Mesodermal cell (in vitro differentiated cells): Measurements from ENCODE around the gene GSTM2.
"Not testable (repeated sequence)": the region's sequence is repeated elsewhere in the genome, so short reads cannot be mapped to it uniquely, and the experiment has no call there.

ENCODE experiments used
- H3K27ac ChIP-seq: 2 replicates; pipeline ENCODE4 v1.7.0; 2013; ENCODE audit warnings: mild to moderate bottlenecking, low read depth, low read length, moderate library complexity; ENCODE audit not compliant: severe bottlenecking
- H3K36me3 ChIP-seq: 2 replicates; pipeline ENCODE4 v1.7.1; 2013; ENCODE audit warnings: mild to moderate bottlenecking, low read length, moderate library complexity; ENCODE audit not compliant: control insufficient read depth, insufficient read depth
- H3K4me1 ChIP-seq: one replicate; pipeline ENCODE4 v1.7.1; 2013; ENCODE audit warnings: mild to moderate bottlenecking, low read length; ENCODE audit not compliant: insufficient read depth, control insufficient read depth, poor library complexity, severe bottlenecking
- H3K4me3 ChIP-seq: 2 replicates; pipeline ENCODE4 v1.7.0; 2013; ENCODE audit warnings: low read length, control low read depth, mild to moderate bottlenecking; ENCODE audit not compliant: insufficient read depth, poor library complexity, severe bottlenecking; ENCODE audit errors: extremely low read depth
- H3K9me3 ChIP-seq: 2 replicates; pipeline ENCODE4 v1.7.1; 2013; ENCODE audit warnings: mild to moderate bottlenecking, low read length, moderate library complexity; ENCODE audit not compliant: control insufficient read depth
- WGBS, 2 experiments: methylation state at CpG; one replicate each; pipeline ENCODE4 v1.1.5; 2013; ENCODE audit warnings: missing lambda C conversion rate in 2 of 2; ENCODE audit not compliant: insufficient coverage in 2 of 2; 5-methylcytosine and 5-hydroxymethylcytosine counted together

The GSTM2 gene

DNA sequence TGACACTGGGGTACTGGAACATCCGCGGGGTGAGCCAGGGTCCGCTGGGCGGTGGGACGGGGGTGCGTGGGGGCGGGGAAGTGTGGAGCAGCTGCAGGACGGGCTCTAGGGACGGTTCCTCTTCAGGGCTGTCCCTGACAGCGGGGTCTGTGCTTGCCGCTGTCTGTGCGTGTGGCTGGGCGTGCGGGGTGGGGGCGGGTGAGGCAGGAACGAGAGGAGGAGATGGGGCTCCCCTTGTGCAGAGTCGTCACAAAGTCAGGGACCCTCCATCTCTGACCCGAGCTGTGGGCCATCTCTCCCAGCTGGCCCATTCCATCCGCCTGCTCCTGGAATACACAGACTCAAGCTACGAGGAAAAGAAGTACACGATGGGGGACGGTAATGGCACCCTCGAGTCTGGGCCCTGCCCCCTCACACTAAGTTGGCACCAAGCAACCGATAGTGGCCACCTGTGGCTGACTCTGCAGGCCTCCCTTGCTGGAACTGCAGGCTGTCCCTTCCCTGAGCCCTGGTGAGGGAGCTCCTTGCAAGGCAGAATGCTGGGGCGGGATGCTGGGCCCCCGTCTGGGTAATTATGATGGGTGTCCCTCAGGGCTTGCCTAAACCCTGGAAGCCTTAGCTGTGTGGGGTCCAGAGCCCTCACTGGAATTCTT is 392 bp downstream of the GSTM2 start:
- H3K9me3 ChIP-seq: no peaks in the 10 kb centered on the region

DNA sequence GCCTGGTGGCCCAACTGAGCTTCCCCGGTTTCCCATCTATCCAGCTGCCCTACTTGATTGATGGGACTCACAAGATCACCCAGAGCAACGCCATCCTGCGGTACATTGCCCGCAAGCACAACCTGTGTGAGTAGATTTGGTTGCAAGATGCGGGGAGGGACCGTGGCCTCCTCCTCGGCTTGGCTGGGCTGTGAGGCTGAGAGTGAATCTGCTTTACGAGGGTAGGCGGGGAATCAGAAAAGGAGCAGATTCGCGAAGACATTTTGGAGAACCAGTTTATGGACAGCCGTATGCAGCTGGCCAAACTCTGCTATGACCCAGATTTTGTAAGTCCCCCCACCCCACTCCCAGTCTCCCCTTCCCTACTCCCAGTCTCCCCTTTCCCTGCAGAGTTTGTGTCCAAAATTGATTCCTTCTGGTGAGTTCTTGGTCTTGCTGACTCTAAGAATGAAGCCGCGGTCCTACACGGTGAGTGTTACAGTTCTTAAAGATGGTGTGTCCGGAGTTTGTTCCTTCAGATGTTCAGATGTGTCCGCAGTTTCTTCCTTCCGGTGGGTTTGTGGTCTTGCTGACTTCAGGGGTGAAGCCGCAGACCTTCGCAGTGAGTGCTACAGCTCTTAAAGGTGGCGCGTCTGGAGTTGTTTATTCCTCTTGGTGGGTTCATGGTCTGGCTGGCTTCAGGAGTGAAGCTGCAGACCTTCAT is 1.5 kb downstream of the GSTM2 start:
- Histone ChIP-seq H3K27ac (no peak overlapping the region), H3K9me3 (no peaks in the 10 kb centered on the region), H3K4me1 (no peaks in the 10 kb centered on the region), H3K4me3 (no peak overlapping the region), H3K36me3 (no peaks in the 10 kb centered on the region)
- WGBS, 2 experiments: 92 to 95% methylated on average over 20 of the region's 22 CpGs

More for the DNA sequence above, 392 bp downstream of the GSTM2 start:
- 30 to 47% methylated on average over 16 to 18 of the region's 26 CpGs for WGBS, 2 experiments
- peak overlapping the region; percentile 31 for H3K4me3 ChIP-seq
- H3K27ac ChIP-seq: no peak overlapping the region
- no peaks in the 10 kb centered on the region for H3K4me1 ChIP-seq
- H3K36me3 ChIP-seq: no peaks in the 10 kb centered on the region

DNA sequence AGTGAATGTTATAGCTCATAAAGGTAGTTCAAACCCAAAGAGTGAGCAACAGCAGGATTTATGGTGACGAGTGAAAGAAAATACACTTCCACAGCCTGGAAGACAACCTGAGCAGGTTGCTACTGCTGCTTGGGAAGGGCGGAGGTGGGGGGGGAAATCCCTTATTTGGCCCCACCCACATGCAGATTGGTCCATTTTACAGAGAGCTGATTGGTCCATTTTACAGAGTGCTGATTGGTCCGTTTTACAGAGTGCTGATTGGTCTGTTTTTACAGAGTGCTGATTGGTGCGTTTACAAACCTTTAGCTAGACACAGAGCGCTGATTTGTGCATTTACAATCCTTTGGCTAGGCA is 2.1 kb downstream of the GSTM2 start:
- not testable (repeated sequence) for H3K27ac ChIP-seq, H3K4me3 ChIP-seq, H3K9me3 ChIP-seq, H3K36me3 ChIP-seq, H3K4me1 ChIP-seq
- WGBS, 2 experiments: 89% methylated on average over 3 of the region's 5 CpGs; no CpG with 5 or more reads in 1 of the 2 experiments

DNA sequence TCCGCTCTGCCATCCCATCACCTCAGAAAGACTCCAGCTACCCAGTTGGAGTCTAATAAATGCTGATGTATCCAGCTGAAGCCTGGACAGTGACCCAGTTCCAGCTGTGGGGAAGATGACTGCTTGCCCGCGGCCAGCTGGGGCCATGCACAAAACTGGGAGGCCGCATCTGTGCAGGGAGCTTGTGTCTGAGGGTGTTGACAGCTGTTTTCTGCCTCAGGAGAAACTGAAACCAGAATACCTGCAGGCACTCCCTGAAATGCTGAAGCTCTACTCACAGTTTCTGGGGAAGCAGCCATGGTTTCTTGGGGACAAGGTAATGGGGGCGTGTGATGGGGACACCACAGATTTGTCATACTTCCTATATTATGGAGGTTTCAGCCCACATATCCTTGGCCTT is 3.2 kb downstream of the GSTM2 start:
- Histone ChIP-seq H3K4me1 (no peaks in the 10 kb centered on the region), H3K36me3 (no peaks in the 10 kb centered on the region), H3K4me3 (no peak overlapping the region), H3K9me3 (no peaks in the 10 kb centered on the region), H3K27ac (no peak overlapping the region)
- 89 to 94% methylated on average over 4 to 5 of the region's 5 CpGs for WGBS, 2 experiments

DNA sequence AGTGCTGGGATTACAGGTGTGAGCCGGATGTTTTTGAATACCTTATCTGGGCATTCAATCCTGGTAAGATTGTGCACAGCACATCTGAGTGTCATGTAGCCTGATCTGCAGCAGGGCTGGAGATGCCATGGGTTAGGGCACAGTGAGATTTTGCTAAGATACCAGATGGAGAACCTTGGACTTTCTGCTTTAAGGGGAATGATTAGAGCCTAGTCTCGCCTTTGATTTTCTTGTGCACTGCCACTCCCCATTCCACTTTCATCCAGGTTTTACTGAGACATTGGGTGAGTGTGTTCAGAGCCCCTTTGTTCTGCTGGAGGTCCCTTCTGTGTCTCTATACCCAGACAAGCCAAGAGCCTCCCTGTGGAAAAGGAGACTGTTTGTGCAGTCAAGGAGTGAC is 6.0 kb downstream of the GSTM2 start:
- H3K27ac ChIP-seq, H3K4me1 ChIP-seq, H3K4me3 ChIP-seq, H3K9me3 ChIP-seq, H3K36me3 ChIP-seq: not testable (repeated sequence)
- 88 to 100% methylated on average over 1 of the region's 2 CpGs for WGBS, 2 experiments

DNA sequence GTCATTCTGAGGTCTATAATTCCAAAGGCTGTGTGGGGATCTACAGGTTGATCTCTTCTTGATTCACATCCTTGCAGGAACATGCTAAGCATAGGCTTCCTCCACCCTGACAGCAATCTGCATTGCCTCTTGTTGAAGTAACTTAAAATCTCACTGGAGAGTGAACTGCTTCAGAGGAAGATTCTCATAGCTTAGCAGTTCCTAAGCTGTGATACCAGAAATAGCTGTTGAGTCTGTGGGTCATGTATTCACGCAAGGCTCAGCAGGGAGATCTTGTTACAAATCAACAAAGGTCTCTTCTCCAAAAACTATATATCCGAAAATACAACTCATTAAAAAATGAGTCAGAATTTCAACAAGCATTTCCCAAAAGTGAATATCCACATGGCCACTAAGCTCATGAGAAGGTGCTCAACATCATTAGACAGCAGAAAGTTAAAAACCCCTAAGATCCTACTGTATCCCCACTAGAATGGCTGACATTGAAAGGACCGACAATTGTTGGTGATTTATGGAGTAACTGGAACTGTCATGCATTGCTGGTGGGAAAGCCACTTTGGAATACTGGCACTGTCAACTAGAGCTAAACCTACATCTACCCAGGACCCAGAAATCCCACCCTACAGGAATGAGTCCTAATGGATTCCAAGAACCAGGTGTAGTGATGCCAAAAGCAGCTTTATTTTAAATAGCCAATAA is 9.0 kb downstream of the GSTM2 start:
- not testable (repeated sequence) for H3K4me3 ChIP-seq, H3K9me3 ChIP-seq, H3K36me3 ChIP-seq, H3K27ac ChIP-seq, H3K4me1 ChIP-seq
- WGBS, 2 experiments: 86 to 100% methylated on average over 1 to 2 of the region's 3 CpGs

DNA sequence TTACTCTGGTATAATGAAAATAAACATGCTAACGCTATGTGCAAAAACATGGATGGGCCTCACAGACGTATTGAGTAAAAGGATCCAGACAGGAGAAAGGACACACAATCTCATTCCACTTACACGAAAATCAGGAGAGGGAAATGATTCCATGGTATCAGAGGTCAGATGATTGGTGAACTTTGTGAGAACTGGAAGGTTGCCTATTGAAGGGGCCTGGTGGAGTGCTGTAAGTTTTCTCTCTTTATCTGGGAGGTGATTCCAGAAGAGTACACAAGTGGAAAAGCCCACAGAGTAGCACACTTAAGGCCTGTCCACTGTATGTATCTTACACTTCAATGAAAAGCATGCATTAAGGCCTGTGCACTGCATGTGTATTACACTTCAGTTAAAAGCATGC is 9.6 kb downstream of the GSTM2 start:
- no peaks in the 10 kb centered on the region for H3K36me3 ChIP-seq
- H3K4me1 ChIP-seq: no peaks in the 10 kb centered on the region
- H3K9me3 ChIP-seq: no peaks in the 10 kb centered on the region
- no peak overlapping the region for H3K4me3 ChIP-seq
- no peak overlapping the region for H3K27ac ChIP-seq
- WGBS, 2 experiments: no CpG with 5 or more reads among the region's 3 CpGs

DNA sequence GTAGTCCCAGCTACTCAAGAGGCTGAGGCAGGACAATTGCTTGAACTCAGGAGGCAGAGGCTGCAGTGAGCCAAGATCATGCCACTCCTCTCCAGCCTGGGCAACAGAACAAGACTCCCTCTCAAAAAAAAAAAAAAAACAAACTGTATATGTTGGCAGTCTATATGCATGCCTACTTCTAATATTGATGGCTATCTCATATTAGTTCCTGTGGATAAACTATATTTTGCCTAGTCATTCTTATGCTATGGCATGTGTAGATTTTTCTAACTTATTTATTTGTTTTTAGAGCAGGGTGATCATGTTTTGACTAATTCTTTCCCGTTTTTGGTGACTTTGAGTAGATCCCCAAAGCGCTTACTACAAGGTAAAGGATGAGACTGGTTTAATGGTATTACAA is 10.8 kb downstream of the GSTM2 start:
- not testable (repeated sequence) for H3K36me3 ChIP-seq, H3K4me3 ChIP-seq, H3K27ac ChIP-seq, H3K4me1 ChIP-seq, H3K9me3 ChIP-seq
- no CpG with 5 or more reads among the region's 2 CpGs for WGBS, 2 experiments

DNA sequence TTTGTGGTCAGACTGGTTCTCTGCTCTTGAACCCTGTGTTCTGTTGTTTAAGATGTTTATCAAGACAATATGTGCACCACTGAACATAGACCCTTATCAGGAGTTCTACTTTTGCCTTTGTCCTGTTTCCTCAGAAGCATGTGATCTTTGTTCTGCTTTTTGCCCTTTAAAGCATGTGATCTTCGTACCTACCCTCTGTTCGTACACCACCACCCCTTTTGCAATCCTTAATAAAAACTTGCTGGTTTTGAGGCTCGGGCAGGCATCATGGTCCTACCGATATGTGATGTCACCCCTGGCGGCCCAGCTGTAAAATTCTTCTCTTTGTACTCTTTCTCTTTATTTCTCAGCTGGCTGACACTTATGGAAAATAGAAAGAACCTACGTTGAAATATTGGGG is 16.9 kb downstream of the GSTM2 start:
- H3K4me1 ChIP-seq, H3K27ac ChIP-seq: not testable (repeated sequence)
- no CpG with 5 or more reads among the region's 6 CpGs for WGBS, 2 experiments

DNA sequence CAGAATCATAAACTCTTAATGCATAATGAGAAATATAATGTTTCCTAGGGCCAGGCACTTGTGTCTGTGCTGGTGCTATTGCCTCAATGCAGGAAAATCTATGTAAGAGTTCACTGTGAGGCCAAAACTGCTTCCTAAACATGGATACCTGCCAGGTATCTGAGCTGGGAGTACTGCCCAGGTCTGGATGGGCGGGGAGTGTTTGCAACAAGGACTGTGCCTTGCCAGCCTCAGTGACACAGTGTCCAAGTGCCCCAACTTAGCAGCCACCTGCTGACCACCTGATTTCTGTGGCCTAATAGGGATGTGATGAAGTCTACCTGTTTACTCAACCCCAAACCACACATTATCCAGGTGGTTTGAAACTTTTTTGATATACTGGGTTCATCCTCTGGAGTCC is 17.5 kb downstream of the GSTM2 start:
- no CpG with 5 or more reads among the region's 1 CpG for WGBS, 2 experiments
- H3K36me3 ChIP-seq: not testable (repeated sequence)

More for the DNA sequence above, 16.9 kb downstream of the GSTM2 start:
- not testable (repeated sequence) for H3K9me3 ChIP-seq, H3K4me3 ChIP-seq, H3K36me3 ChIP-seq

DNA sequence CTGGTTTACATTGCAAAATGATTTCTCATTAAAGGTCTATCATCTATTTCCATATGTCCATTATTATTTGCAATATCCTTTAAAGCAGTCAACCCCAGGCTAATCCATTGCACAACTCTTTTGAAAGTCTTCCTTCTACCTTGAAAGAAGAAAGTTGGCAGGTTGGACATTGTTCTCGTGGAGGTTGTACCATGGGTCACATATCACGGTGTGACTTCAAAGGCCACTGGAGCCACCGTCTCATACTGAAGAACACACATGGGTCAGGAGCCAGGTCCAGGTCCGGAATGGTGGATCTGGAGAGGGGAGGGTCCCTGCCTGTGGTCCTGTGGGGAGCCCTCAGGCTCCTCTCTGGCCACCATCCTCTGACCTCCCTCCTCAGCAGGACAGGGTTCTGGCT is 18.0 kb downstream of the GSTM2 start:
- not testable (repeated sequence) for H3K9me3 ChIP-seq, H3K36me3 ChIP-seq, H3K27ac ChIP-seq, H3K4me3 ChIP-seq, H3K4me1 ChIP-seq
- WGBS, 2 experiments: no CpG with 5 or more reads among the region's 4 CpGs

More for the DNA sequence above, 17.5 kb downstream of the GSTM2 start:
- H3K9me3 ChIP-seq, H3K4me3 ChIP-seq, H3K4me1 ChIP-seq, H3K27ac ChIP-seq: not testable (repeated sequence)
